NCI-H748 (cell line): ENCODE data around the gene SLC38A9.
A peak's percentile ranks its signal among the peaks of the same experiment; 100 is the strongest.

ENCODE experiments used
- DNase-seq: peaks from one replicate; lab custom pipeline; 2025; ENCODE audit not compliant: unreplicated experiment; lab: John Stamatoyannopoulos, UW

SLC38A9 gene

GRCh38 chr5:55665065-55665464, 47.1 kb downstream of the SLC38A9 start:
- DNase-seq: no peak

- DNase-seq: peak; percentile 43
Measured at GRCh38 chr5:55657443-55657842, 54.7 kb downstream of the SLC38A9 start.

- DNase-seq: no peak
Measured at GRCh38 chr5:55650386-55650785, 61.7 kb downstream of the SLC38A9 start.

GRCh38 chr5:55649963-55650362, 62.2 kb downstream of the SLC38A9 start:
- DNase-seq: no peak

- DNase-seq: no peak
Measured at GRCh38 chr5:55645304-55645703, 66.8 kb downstream of the SLC38A9 start.

- peak; percentile 50 for DNase-seq
Measured at GRCh38 chr5:55638455-55638854, 73.7 kb downstream of the SLC38A9 start.

- DNase-seq: no peak
Measured at GRCh38 chr5:55638051-55638450, 74.1 kb downstream of the SLC38A9 start.

GRCh38 chr5:55636683-55637082, 75.4 kb downstream of the SLC38A9 start:
- no peak for DNase-seq

GRCh38 chr5:55636177-55636576, 75.9 kb downstream of the SLC38A9 start:
- peak; percentile 91 for DNase-seq

- no peak for DNase-seq
Measured at GRCh38 chr5:55634866-55635265, 77.3 kb downstream of the SLC38A9 start.

- no peak for DNase-seq
Measured at GRCh38 chr5:55634209-55634805, 77.8 kb downstream of the SLC38A9 start.

GRCh38 chr5:55633574-55634208, 78.4 kb downstream of the SLC38A9 start:
- DNase-seq: peak; percentile 73

GRCh38 chr5:55629815-55630214, 82.3 kb downstream of the SLC38A9 start:
- DNase-seq: no peak

GRCh38 chr5:55626790-55627189, 85.3 kb downstream of the SLC38A9 start:
- DNase-seq: no peak

- no peak for DNase-seq
Measured at GRCh38 chr5:55625913-55626312, 86.2 kb downstream of the SLC38A9 start.

GRCh38 chr5:55625589-55625909, 86.6 kb downstream of the SLC38A9 start:
- DNase-seq: no peak

GRCh38 chr5:55624841-55625588, 87.1 kb downstream of the SLC38A9 start:
- no peak for DNase-seq

GRCh38 chr5:55623789-55624188, 88.3 kb downstream of the SLC38A9 start:
- no peak for DNase-seq

- no peak for DNase-seq
Measured at GRCh38 chr5:55622460-55622859, 89.7 kb downstream of the SLC38A9 start.

- no peak for DNase-seq
Measured at GRCh38 chr5:55621229-55621628, 90.9 kb downstream of the SLC38A9 start.

GRCh38 chr5:55620766-55621160, 91.4 kb downstream of the SLC38A9 start:
- no peak for DNase-seq

GRCh38 chr5:55620009-55620765, 91.9 kb downstream of the SLC38A9 start:
- DNase-seq: no peak
